HG03108 (cell line): ENCODE results near the gene CALML5.

ENCODE experiments used
- ATAC-seq: cut with Tn5 transposase; IDR thresholded peaks from one replicate; pipeline ENCODE4 v1.9.1; 2021; ENCODE audit warnings: moderate library complexity; ENCODE audit not compliant: unreplicated experiment

Gene CALML5

GRCh38 chr10:5517546-5517945, 18.2 kb upstream of the CALML5 start:
- no peak for ATAC-seq

- ATAC-seq: no peak
These were observed 16.8 kb upstream of the CALML5 start for GRCh38 chr10:5515948-5516761.

GRCh38 chr10:5514226-5514850, 15.0 kb upstream of the CALML5 start:
- no peak for ATAC-seq

GRCh38 chr10:5512881-5513612, 13.7 kb upstream of the CALML5 start:
- no peak for ATAC-seq

- no peak for ATAC-seq
These were observed 13.0 kb upstream of the CALML5 start for GRCh38 chr10:5512331-5512730.

GRCh38 chr10:5511885-5512280, 12.5 kb upstream of the CALML5 start:
- no peak for ATAC-seq

GRCh38 chr10:5511231-5511884, 12.0 kb upstream of the CALML5 start:
- ATAC-seq: no peak

GRCh38 chr10:5510281-5511072, 11.1 kb upstream of the CALML5 start:
- ATAC-seq: no peak

GRCh38 chr10:5509691-5510090, 10.3 kb upstream of the CALML5 start:
- ATAC-seq: no peak

- ATAC-seq: no peak
These were observed 9.9 kb upstream of the CALML5 start for GRCh38 chr10:5509236-5509635.

- ATAC-seq: no peak
These were observed 9.4 kb upstream of the CALML5 start for GRCh38 chr10:5508786-5509185.

- ATAC-seq: no peak
These were observed 8.8 kb upstream of the CALML5 start for GRCh38 chr10:5508161-5508604.

GRCh38 chr10:5507649-5508131, 8.3 kb upstream of the CALML5 start:
- ATAC-seq: no peak

GRCh38 chr10:5506751-5507648, 7.6 kb upstream of the CALML5 start:
- ATAC-seq: no peak

GRCh38 chr10:5506246-5506645, 6.9 kb upstream of the CALML5 start:
- ATAC-seq: no peak

GRCh38 chr10:5504146-5505072, 5.0 kb upstream of the CALML5 start:
- no peak for ATAC-seq

GRCh38 chr10:5503477-5503835, 4.1 kb upstream of the CALML5 start:
- ATAC-seq: no peak
